OCI-M1 (cell line): ENCODE data around the gene IFRD2.
"Not testable (repeated sequence)": the region's sequence is repeated elsewhere in the genome, so short reads cannot be mapped to it uniquely, and the experiment has no call there.

Experiments used
- DNase-seq: peaks from one replicate; lab custom pipeline; 2025; lab: John Stamatoyannopoulos, UW

IFRD2 gene

DNA sequence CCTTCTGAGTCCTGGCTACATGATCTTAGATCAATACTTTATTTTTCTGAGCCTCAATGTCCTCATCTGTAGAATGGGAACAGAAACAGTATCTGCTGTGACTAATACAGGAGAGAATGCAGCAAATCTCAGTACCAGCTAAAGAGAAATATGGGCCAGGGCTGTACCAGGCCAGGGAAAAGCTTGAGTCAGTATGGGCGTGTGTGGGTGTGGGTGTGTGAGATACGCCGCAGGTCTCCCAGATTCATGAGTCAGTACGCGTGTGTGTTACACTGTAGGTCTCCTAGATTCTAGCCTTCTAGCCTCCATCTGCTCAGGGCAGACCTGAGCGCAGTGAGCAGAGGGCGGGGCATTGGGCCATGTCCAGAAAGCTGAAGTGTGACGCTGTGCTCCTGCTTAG, 41.0 kb downstream of the IFRD2 start:
- no peak for DNase-seq

DNA sequence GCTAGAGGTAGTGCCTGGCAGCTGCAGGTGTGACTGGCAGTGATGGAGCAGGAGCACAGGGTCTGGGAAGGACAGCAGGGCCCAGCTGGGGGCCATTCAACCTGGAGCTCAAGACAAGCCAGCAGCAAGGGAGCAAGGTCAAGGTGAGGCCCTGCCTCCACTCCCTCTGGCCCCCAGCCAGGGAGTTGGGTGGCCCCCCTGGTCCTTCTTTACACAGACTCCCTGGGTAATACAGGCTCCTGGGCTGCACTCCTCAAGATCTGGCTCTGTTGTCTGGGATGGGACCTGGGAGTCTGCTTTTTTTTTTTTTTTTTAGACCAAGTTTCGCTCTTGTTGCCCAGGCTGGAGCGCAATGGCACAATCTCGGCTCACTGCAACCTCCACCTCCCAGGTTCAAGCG, 41.7 kb downstream of the IFRD2 start:
- DNase-seq, result no peak

DNA sequence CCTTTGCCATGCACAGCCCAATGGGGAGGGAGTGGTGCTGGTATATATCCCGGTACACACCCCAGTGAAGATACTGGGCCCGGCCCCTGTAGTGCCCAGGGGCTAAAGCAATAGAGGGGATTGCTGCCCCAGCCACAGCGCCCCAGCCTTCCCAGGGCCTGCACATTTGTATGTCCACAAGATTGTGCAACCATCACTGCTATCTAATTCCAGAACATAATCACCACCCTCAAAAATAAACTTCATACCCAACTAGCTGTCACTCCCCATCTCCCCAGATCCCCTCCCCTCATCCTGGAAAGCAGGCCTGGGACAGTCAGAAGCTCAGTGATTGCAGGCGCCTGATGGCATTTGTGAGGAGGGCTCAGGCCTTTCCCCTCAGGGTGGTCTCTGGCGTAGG, 42.8 kb downstream of the IFRD2 start:
- DNase-seq, result no peak

DNA sequence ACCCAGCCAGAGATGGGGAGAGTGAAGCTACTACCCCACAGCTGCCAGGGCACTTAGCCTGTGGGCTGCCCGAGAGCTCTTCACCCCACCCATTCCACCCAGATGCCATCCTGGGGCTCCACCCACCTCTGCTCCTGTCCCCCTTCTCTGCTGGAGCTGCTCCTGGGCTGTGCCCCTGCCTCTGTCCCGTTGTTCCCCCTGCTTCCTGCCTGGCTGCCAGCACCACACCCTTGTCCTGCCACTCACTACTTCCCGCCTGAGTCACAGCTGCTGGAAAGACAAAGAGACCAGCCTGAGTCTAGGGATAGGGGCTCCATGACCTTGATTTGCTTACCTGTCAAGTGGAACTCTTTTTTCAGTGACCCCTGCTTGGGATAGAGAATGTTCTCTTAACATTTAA, 43.8 kb downstream of the IFRD2 start:
- no peak for DNase-seq

DNA sequence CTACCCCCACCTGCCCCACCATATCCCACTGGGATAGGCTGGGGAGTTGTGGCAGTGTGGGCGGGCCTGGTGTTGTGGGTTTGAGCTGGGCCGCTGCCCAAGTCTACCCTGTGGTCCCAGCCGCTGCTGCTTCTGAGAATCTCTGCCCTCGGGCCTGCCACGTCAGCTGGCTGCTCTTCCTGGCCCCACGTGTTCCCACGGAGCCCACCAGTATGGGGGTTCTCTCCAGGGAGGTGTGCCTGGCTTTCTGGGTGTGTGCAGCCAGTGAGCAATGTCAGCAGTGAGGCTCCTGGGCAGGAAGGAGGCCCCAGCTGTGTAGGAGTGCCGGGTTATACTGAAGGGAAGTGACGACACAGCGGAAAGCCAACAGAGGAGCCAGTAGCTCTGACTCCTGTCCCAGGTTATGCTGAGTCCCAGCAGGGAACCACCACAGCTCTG, 45.7 kb downstream of the IFRD2 start:
- peak; percentile 85 for DNase-seq

DNA sequence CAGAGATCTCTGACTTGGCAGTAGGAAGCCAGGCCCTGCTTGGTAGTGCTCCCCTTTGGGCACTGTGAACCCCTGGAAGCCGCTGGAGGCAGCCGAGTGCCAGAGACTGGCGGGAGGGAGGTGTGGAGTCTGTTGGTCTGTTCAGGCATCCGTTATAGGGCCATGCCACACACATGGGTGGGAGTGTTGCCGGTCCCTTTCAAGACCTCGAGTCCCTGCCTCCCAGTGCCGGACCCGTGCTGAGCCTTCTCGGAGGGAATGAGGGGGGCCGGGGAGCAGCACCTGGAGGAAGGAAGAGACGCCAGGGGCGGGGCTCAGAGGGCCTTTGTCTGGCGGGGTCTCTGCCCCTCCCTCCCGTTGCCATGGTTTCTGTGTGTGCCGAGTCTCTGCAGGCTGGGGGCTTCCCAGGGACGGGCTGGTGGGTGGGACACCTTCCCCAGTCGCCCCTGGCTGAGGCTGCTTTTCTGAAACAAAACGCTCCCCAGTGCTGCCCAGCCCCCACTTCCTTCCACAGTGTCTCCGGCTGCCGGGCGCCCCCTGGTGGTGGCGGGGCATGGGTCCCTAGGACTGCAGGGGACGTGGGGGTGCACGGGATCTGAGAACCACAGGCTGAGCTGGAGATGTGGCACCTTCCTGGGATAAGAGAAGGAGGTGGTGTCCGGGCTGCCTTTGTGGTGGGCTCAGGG, 46.3 kb downstream of the IFRD2 start:
- peak; percentile 89 for DNase-seq

DNA sequence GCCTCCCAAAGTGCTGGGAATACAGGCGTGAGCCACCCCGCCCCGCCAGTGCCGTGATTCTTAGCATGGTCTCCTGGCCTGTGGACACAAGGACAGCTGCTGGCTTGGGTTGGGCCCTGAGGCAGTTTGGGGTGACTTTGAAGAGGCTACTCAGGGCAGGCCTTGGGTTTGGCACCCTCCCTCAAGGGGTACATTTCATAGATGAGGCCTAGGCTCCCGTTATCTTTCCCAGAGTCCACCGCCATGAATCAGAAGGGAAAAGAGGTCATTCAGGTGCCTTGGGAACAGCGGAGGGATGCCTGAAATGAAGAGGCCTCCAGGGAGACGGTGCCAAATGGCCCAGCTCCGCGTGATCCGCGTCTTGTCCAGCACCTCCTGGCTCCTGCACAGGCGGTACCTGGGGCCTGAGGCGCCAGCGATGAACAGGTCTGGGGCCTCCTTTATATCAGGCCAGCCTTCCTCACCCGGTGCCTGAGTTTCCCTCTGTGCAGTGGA, 46.9 kb downstream of the IFRD2 start:
- DNase-seq, result no peak

DNA sequence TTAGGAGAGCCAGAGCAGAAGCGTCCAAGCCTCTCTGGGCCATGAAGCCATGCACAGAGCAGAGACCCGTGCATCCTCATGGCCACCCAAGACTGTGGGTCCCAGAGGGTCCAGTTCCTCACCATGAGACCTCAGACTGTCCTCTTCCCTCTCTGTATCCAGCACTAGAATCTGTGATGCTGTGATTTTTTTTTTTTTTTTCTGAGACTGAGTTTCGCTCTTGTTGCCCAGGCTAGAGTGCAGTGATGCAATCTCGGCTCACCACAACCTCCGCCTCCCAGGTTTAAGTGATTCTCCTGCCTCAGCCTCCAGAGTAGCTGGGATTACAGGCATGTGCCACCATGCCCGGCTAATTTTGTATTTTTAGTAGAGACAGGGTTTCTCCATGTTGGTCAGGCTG, 47.4 kb downstream of the IFRD2 start:
- DNase-seq, result not testable (repeated sequence)

DNA sequence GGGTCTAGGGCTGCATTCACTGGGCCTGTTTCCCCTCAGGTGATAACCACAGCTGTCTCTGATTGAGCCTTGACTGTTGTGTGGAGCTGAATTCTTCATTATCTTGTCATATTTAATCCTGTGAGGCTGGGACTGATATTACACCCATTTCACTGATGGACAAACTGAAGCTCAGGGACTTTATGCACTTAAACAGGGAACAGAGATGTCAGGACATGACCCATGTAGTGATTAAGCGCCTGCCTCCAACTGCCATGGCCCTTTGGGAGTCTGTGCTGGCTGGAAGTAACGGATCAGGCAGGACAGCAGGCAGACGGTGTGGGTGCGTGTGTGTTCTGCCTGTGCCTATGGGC, 48.7 kb downstream of the IFRD2 start:
- DNase-seq, result no peak

DNA sequence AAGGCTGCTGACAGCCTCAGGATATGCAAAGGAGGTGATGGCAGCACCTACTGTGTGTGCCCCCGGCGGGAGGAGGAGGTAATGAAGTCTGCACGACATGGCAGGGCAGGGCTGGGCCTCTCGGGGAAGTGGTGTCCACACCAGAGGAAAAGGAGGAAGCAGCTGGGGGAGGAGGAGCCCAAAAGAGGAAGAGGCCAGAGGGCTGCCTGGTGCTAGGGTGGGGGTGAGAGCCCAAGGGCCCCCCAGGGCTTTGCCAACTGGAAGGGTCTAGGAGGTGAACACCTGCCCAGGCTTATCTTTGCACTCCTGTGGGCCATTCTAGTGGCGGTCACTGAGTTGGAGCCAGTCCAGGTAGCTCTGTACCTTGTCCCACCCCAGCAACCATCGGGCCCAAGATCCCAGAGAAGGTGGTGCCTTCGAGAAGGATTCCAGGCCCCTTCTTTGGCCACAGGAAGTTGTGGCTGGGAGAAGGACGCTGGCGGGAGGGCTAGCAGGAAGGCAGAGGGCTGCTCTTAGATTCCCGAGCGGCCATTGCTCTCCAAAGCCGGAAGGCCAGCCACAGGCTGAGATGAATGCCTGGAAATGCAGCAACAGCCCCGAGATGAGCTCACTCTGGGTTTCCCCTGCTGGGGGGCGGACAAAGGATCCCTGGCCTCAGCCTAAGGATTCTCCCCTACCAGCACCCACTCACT, 49.2 kb downstream of the IFRD2 start:
- peak; percentile 85 for DNase-seq

DNA sequence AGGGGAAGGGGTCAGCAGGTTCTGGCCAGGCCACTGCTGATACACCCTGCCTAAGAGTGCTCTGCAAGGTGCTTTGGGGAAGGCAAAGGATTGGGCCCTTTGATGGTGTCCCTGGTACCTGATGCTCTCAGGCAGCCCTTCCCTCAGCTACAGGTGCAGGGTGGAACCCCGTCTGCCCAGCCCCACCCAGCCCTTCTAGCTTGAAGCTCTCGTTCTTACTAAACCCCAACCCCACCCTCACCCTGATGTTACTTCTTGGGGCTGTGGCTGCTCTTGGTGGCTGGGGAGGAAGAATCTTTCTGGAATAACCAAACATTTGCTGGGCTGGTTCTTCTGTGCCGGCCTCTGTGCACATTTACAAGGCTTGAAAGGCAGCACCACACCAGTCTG, 49.9 kb downstream of the IFRD2 start:
- no peak for DNase-seq

DNA sequence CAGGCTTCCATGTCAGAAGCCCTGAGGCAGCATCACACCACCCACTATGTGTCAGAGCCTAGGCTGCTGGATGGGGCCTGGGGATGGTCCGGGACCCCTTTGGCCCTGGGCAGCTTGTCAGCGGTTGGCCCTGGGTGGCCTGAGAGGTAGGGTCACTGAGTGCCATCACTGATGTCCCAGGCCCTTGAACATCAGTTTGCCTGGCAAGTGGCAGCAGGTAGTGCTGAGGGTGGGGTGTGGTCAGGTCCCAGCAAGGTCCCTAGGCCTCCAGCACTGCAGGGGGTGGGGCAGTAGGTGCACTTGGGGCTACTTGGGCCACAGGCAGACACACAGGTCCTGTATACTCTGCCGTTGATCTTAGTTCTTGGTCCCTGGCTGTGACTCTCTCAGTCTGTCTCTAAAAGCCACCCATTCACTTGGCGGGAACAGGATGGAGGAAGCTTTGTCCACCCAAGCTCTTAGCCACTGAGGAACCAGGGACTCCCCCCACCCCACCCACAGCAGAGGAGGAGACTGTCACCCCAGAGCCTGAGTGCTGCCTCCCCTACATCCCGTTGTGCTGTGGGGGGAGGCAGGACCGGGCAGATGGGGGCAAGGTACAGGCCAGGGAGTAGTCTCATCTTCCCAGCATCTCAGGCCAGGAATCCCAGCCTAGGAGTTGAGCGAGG, 50.4 kb downstream of the IFRD2 start:
- DNase-seq, result no peak

DNA sequence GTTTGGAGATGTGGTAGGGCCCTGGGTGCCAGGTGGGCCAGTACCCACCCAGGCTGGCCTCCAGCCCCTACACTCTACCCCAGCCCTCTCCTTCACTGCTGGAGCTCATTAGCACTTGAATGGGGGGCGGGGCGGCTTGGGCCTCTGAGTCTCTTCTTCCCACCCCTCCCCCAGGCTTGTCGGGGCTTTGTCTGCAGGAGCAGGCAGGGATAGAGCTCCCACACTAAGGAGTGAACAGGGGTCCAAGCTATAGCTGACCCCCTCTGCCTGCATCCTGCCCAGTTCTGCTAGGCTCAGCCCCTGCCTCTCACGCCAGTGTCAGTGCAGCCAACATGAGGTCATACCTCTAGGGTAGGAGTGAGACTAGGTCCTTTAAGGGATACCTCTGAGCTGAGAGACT, 51.1 kb downstream of the IFRD2 start:
- no peak for DNase-seq

DNA sequence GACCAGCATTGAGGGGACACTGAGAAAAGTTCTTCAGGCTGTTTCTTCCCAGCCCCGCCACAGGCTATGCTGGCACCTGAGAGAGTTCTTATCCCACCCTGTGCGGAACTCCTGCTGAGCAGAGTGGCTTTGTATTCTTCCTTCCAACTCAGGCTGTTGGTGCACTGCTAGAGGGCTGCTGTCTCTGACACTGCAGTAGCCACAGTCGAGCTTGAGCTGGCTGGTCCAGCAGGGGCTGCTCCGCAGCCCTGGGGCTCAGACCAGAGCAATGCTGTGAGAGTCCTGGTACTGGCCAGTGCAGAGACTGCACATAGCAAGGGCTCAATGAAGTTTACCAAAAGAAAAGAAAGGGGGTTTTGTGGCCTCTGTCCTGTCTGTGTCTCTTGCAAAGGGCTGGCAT, 52.6 kb downstream of the IFRD2 start:
- DNase-seq, result no peak

DNA sequence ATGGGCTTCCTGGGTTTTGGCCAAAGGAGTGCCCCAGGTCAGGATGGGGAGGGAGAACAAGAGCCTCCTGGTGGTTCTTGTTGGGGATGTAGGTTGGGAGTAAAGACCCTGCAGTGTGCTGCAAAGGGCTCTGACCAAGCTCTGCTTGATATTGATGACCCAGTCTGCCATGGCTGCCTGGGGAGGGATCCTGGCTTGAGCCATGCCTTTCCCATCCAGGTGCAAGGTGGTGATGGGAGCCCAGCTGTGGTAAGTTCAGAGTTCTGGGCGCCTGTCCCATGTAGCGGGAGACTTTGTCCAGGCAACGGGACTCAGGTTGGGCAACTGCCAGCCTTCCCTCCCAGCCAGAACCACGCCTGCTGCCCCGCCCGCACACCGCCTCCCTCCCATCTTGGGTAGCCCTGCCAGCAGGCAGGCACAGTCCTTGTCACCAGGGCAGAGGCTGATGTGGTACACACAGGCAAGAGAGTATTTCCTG, 53.6 kb downstream of the IFRD2 start:
- DNase-seq, result no peak

DNA sequence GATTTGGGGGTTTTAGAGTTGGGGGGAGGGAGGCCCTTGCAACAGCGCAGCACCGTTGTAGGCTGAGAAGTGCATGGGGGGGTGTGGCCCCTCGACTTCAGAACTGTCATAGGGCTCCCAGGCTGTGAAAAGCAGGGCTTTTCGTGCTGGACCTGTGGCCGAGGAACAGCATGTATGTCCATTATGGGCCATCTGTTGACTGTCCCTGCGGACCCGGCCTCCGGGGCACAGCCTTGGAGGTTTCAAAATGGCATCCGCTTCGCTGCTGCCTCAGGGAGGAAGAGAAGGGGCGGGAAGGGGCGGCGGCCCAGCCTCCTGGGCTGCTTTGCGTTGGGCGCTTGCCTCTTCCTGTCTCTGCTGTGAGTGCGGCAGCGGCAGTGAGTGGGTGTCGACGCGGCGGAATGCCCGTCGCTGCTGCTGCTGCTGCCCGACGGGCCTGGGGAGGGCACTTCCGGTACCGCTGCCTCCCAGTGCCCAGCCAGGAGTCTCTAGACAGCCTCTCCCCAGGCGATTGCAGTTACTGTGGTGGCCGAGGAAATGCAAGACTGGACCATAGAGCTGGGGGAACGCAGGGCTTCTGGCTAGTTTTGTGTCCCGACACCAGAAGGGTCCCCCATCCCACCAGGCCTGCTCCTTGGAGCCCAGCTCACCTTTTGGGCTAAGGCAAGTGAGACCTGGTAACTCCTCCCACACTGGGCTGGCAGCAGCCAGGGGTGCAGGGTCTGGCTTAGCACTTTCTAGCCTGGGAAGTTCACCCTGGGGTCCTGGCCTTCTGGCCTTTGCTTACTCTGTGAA, 54.3 kb downstream of the IFRD2 start:
- peak; percentile 70 for DNase-seq
